ENCODE measurements around the gene SYT1. TPM values are rescaled to one million over a fixed set of nuclear protein-coding genes. Genes with fewer than 3 reads are reported as not detected.

Gene SYT1
- total and polyA plus RNA-seq, 2 of the 8 experiments (the other 6 are each of a cell fraction or from before 2014, with no cell fraction given), result 11.0 to 34.6 TPM

GRCh38 chr12:79019672-79020071 is 155.1 kb downstream of the SYT1 start:
- Histone ChIP-seq H3K23ac (ENCODE audit: insufficient read length) (no peak overlapping the region), H4K91ac (replicated peaks; ENCODE audit: insufficient read length, low read length) (no peak overlapping the region)
- WGBS, 2 experiments (ENCODE audit: extremely low coverage in 1 of 2, insufficient coverage in 1 of 2, insufficient read length in 1 of 2, insufficient replicate concordance in 2 of 2, low coverage in 1 of 2, low lambda C conversion rate in 2 of 2, missing lambda C conversion rate in 1 of 2), result 90% methylated on average over 1 of the region's 1 CpG; no CpG with 5 or more reads in 1 of the 2 experiments

More at GRCh38 chr12:79019672-79020071, 155.1 kb downstream of the SYT1 start:
- Histone ChIP-seq H3K27ac (ENCODE audit: low read depth, low read length) (no peak overlapping the region), H4K20me1 (replicated peaks in 1 of 2; ENCODE audit: control insufficient read depth in 1 of 2, insufficient read depth in 2 of 2, low read length in 2 of 2) (no peaks in the 10 kb centered on the region), H3K36me3 (ENCODE audit: control insufficient read depth in 2 of 4, insufficient read depth in 4 of 4, low read length in 3 of 4) (no peaks in the 10 kb centered on the region), H3K9me3 (ENCODE audit: insufficient read depth in 2 of 2, low read depth in 1 of 2, low read length in 1 of 2) (no peaks in the 10 kb centered on the region), H2BK15ac (ENCODE audit: low read length) (no peak overlapping the region), H3K4me3 (ENCODE audit: extremely low read depth in 1 of 4, insufficient read depth in 2 of 4, low read depth in 3 of 4, low read length in 4 of 4) (no peak overlapping the region), H2BK120ac (replicated peaks; ENCODE audit: low read depth, low read length) (no peak overlapping the region), H3K4me2 (ENCODE audit: insufficient read depth in 1 of 2, low read depth in 2 of 2, low read length in 2 of 2) (no peak overlapping the region), H3K79me2 (ENCODE audit: control insufficient read depth in 1 of 2, insufficient read depth in 2 of 2, low read length in 2 of 2) (no peaks in the 10 kb centered on the region), H3K56ac (replicated peaks; ENCODE audit: insufficient read length, low read depth, low read length) (no peak overlapping the region), H3K4me1 (replicated peaks in 1 of 4; ENCODE audit: control insufficient read depth in 3 of 4, insufficient read depth in 4 of 4, low read length in 3 of 4) (no peaks in the 10 kb centered on the region), H3K23me2 (ENCODE audit: low read depth, low read length) (no peaks in the 10 kb centered on the region), H3K18ac (ENCODE audit: extremely low read depth, low read length) (no peak overlapping the region), H2BK12ac (ENCODE audit: low read depth, low read length) (no peak overlapping the region), H3K27me3 (replicated peaks in 1 of 4; ENCODE audit: control insufficient read depth in 3 of 4, extremely low read depth in 1 of 4, insufficient read depth in 3 of 4, low read length in 3 of 4) (no peaks in the 10 kb centered on the region), H2AFZ (ENCODE audit: low read length) (no peak overlapping the region), H3K4ac (replicated peaks; ENCODE audit: insufficient read length, low read depth, low read length) (no peak overlapping the region), H3K9ac (replicated peaks in 1 of 4; ENCODE audit: extremely low read depth in 1 of 4, low read depth in 3 of 4, low read length in 3 of 4) (no peak overlapping the region), H3K79me1 (ENCODE audit: low read depth, low read length) (no peaks in the 10 kb centered on the region), H2AK5ac (ENCODE audit: low read depth, low read length) (no peak overlapping the region), H3K14ac (ENCODE audit: insufficient read length) (no peak overlapping the region), H2BK5ac (ENCODE audit: low read depth, low read length) (no peak overlapping the region), H4K8ac (ENCODE audit: extremely low read depth, insufficient read depth, low read length) (no peak overlapping the region), H2BK20ac (ENCODE audit: low read length) (no peak overlapping the region), H4K5ac (ENCODE audit: insufficient read length, low read depth, low read length) (no peak overlapping the region)
- DNase-seq (ENCODE audit: low read depth in 1 of 2, low spot score in 2 of 2), result no peak
- CTCF ChIA-PET (ENCODE audit: partially characterized antibody), result interaction anchor here (0.8 kb wide), 1 partner anchor 100 kb away, joined by 4 read pairs; no protein-coding TSS in a partner anchor
- POLR2A ChIA-PET (ENCODE audit: partially characterized antibody), result no interaction called here
- FAIRE-seq, result no peak

Measured in H1 (cell line).